ENCODE measurements around the gene PPL. TPM values are rescaled to one million over a fixed set of nuclear protein-coding genes. Genes with fewer than 3 reads are reported as not detected.
A peak's percentile ranks its signal among the peaks of the same experiment; 100 is the strongest.
"Not testable (repeated sequence)": the region's sequence is repeated elsewhere in the genome, so short reads cannot be mapped to it uniquely, and the experiment has no call there.

PPL gene
- total RNA-seq, 4 donors from 2014 or later, result 52.2 to 246 (median 200) TPM

DNA sequence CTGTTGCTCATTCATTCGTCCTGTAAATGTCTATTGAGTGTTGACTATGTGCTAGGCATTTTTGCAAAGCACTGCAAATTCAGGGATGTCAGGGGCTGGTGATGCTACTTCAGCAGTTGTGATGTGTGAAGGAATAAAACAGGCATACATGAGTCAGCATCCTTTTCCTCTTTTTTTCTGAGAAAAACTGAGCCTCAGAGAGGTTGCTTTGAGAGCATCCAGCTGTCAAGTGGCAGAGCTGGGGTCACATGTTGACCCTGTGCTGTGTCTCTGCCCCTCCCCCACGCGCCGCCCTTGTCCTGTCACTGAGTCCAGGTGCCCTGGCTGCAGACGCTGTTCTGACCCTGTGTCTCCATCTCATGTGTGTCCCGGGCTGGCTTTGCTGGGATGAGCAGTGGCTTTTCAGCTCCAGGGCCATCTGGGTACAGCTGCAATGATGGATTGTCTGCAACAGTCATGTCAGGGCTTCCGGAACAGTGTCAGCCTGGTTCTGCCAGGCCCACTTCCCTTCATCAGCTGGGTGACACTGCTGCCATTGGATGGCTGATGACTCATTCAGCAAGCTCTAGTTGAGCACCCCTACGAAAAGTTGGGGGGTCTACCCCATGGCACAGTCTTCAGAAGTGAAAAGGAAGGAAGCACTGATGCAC lies 36.1 kb upstream of the PPL start:
- Histone ChIP-seq H3K27me3 (no peaks in the 10 kb centered on the region), H3K36me3 (no peaks in the 10 kb centered on the region), H3K4me3 (no peak overlapping the region), H3K9me3 (peaks cover 0 to 11% (median 0%) of the 10 kb centered on the region in 4 donors), H3K27ac (peak overlapping the region in 1 of 4 donors; percentile 71), H3K4me1 (peaks cover 0 to 6% (median 0%) of the 10 kb centered on the region in 4 donors)
- no peak for TF ChIP-seq EP300 (IDR thresholded peaks at IDR 0.05)
- TF ChIP-seq, protein P1, sequence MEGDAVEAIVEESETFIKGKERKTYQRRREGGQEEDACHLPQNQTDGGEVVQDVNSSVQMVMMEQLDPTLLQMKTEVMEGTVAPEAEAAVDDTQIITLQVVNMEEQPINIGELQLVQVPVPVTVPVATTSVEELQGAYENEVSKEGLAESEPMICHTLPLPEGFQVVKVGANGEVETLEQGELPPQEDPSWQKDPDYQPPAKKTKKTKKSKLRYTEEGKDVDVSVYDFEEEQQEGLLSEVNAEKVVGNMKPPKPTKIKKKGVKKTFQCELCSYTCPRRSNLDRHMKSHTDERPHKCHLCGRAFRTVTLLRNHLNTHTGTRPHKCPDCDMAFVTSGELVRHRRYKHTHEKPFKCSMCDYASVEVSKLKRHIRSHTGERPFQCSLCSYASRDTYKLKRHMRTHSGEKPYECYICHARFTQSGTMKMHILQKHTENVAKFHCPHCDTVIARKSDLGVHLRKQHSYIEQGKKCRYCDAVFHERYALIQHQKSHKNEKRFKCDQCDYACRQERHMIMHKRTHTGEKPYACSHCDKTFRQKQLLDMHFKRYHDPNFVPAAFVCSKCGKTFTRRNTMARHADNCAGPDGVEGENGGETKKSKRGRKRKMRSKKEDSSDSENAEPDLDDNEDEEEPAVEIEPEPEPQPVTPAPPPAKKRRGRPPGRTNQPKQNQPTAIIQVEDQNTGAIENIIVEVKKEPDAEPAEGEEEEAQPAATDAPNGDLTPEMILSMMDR (IDR thresholded peaks at IDR 0.05), result no peak
- TF ChIP-seq POLR2A (IDR thresholded peaks at IDR 0.05), result no peak
- no peak for DNase-seq (ENCODE audit: low spot score in 2 of 2)
- WGBS, 2 donors, result 42 to 46% methylated on average over 6 to 8 of the region's 8 CpGs

DNA sequence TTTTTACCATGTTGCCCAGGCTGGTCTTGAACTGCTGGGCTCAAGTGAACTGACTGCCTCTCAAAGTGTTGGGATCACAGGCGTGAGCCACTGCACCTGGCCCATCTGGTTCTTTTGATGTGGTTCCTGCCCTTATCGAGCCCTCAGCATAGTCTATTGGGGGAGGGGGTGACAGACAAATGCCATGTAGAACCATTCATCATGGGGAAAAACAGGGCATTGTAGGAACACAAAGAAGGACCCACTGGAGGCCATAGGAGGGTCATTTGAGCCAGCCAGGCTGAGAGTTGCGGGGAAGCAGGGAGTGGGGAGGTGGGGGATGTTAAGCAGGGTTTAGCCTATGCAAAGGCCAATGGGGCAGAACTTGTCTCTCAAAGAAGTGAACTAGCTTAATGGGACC lies 33.1 kb upstream of the PPL start:
- Histone ChIP-seq H3K27me3 (no peaks in the 10 kb centered on the region), H3K36me3 (no peaks in the 10 kb centered on the region), H3K27ac (peak overlapping the region; percentile 26 to 71 (median 56)), H3K4me3 (no peak overlapping the region), H3K4me1 (peaks cover 0 to 6% (median 0%) of the 10 kb centered on the region in 4 donors), H3K9me3 (no peaks in the 10 kb centered on the region)
- no peak for DNase-seq (ENCODE audit: low spot score in 2 of 2)
- WGBS, 2 donors, result 45 to 50% methylated on average over 3 of the region's 3 CpGs
- TF ChIP-seq EP300 (IDR thresholded peaks at IDR 0.05) (no peak), POLR2A (IDR thresholded peaks at IDR 0.05) (no peak)
- TF ChIP-seq, protein P1 (IDR thresholded peaks at IDR 0.05), result no peak

DNA sequence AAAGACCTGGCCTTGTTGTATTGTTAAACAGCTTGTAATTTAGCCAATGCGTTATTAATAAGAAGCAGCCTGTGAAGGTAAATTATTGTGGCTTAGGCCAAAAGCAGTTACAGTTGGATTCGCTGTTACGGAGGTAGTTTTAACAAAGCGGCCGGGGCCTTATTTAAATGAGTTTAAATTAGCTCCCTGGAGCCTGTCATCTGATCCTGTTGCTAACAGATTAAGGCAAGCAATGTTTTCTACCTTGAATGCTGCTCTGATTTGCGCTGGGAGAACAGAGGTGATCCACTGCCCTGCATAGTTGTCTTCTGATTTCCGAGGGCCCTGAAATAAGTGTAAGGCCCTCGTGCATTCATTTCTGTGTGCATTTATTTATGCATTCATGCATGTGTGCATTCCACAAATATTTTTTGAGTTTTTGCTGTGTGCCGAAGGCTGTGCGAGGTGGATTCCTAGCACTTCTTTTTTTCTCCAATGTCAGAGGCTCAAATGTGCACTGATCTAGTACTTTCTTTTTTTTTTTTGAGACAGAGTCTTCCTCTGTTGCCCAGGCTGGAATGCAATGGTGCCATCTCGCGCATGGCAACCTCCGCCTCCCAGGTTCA lies 32.0 kb upstream of the PPL start:
- no peaks in the 10 kb centered on the region for H3K36me3 ChIP-seq
- TF ChIP-seq POLR2A (IDR thresholded peaks at IDR 0.05), result no peak
- no peak for TF ChIP-seq EP300 (IDR thresholded peaks at IDR 0.05)
- TF ChIP-seq, protein P1 (IDR thresholded peaks at IDR 0.05), result no peak
- H3K4me3 ChIP-seq, result no peak overlapping the region
- H3K27ac ChIP-seq, result peak overlapping the region; percentile 26 to 71 (median 56)
- H3K4me1 ChIP-seq, result peaks cover 0 to 6% (median 0%) of the 10 kb centered on the region in 4 donors
- no peak for DNase-seq (ENCODE audit: low spot score in 2 of 2)
- no peaks in the 10 kb centered on the region for H3K27me3 ChIP-seq
- H3K9me3 ChIP-seq, result no peaks in the 10 kb centered on the region
- WGBS, 2 donors, result 63 to 64% methylated on average over 13 of the region's 13 CpGs

DNA sequence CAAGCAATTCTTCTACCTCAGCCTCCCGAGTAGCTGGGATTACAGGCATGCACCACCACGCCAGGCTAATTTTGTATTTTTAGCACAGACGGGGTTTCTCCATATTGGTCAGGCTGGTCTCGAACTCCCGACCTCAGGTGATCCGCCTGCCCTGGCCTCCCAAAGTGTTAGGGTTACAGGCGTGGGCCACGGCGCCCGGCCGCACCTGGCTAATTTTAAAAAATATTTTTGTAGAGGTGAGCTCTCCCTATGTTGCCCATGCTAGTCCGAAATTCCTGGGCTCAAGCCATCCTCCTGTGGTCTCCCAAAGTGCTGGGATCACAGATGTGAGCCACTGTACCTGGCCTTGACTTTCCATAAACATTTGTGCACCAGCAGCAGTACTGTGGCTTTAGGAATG lies 31.3 kb upstream of the PPL start:
- not testable (repeated sequence) for H3K4me3 ChIP-seq; DNase-seq (ENCODE audit: low spot score in 2 of 2); H3K9me3 ChIP-seq; H3K4me1 ChIP-seq; H3K36me3 ChIP-seq; H3K27me3 ChIP-seq
- 82 to 94% methylated on average over 12 of the region's 12 CpGs for WGBS, 2 donors
- peak overlapping the region in 1 of 4 donors; percentile 71 for H3K27ac ChIP-seq

DNA sequence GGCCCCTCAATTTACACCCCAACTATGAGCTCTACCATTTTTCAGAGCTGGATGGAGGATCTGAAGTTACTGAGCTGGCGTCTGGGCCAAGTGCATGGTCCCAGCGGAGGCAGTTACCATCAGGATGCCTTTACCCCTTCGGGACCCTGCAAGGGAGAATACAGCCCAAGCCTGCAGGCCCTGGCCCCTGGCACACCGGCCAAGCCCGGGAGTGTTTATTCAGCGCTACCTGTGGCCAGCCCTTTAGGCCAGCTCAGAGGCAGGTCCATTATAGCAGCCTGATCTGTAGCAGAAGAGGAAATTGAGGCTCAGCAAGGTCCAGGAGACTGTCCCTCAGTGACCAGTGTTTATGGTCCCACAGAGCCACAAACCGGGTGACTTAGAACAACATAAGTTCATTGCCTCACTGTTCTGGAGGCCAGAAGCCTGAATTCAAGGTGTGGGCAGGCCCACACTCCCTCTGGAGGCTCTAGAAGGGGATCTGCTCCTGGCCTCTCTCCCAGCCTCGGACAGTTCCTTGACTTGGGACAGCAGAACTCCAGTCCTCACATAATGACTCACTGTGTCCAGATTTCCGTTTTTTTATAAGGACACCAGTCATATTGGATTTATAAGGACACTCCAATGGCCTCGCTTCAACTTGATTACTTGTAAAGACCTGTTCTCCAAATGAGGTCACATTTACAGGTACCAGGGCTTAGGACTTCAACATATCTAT lies 29.9 kb upstream of the PPL start:
- 67 to 72% methylated on average over 9 to 10 of the region's 10 CpGs for WGBS, 2 donors
- no peak overlapping the region for H3K4me3 ChIP-seq
- TF ChIP-seq POLR2A (IDR thresholded peaks at IDR 0.05), result no peak
- TF ChIP-seq EP300 (IDR thresholded peaks at IDR 0.05), result no peak
- TF ChIP-seq, protein P1 (IDR thresholded peaks at IDR 0.05), result no peak
- no peak for DNase-seq (ENCODE audit: low spot score in 2 of 2)
- peaks cover 0 to 6% (median 0%) of the 10 kb centered on the region in 4 donors for H3K4me1 ChIP-seq
- no peaks in the 10 kb centered on the region for H3K36me3 ChIP-seq
- H3K9me3 ChIP-seq, result no peaks in the 10 kb centered on the region
- peak overlapping the region in 3 of 4 donors; percentile 28 to 71 (median 62) for H3K27ac ChIP-seq
- H3K27me3 ChIP-seq, result no peaks in the 10 kb centered on the region

All from tibial nerve (tissue), 4 donors.